Measurements from ENCODE around the gene WFIKKN1.

DNA sequence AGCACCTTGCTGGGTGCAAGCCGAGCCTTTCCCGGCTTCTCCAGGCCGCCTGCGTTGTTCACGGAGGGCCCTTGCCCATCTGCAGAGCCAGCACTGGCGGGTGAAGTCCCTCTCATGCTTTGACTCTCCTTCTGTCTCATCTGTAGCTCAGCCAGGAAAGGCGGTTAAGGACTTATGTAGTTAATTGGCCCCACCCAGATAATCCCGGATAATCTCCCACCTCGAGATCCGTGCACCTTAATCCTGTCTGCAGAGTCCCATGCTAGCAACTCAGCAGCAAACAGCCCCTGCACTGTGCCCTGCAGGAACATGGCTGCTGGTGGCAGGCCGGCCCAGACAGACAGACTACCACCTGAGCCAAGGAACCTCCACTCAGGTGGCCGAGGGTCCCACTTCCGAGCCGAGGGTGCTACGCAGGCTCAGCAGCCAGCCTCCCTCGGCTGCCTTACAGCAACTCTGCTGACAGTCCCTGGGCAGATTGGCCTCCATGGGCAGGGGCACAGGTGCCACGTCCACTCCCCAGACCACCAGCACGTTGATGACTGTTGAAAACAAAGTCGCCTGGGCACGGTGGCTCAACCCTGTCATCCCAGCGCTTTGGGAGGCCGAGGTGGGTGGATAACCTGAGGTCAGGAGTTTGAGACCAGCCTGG is 24.0 kb upstream of the WFIKKN1 start:
- TF ChIP-seq ZNF449 (tag by site-specific recombination; IDR thresholded peaks at IDR 0.05) (no peak), ZNF239 (tag by site-specific recombination; IDR thresholded peaks at IDR 0.05) (no peak), ZNF292 (tag by site-specific recombination; IDR thresholded peaks at IDR 0.05; ENCODE audit: borderline replicate concordance, low read depth) (no peak), CTCF (tag by site-specific recombination; IDR thresholded peaks at IDR 0.05) (no peak), ZNF76 (tag by site-specific recombination; IDR thresholded peaks at IDR 0.05; ENCODE audit: borderline replicate concordance, low read depth) (no peak), ZNF132 (tag by site-specific recombination; IDR thresholded peaks at IDR 0.05; ENCODE audit: borderline replicate concordance) (no peak), GLI4 (tag by site-specific recombination; IDR thresholded peaks at IDR 0.05) (no peak), YY1 (tag by site-specific recombination; IDR thresholded peaks at IDR 0.05) (no peak), PBX3 (CRISPR knock-in tag; IDR thresholded peaks at IDR 0.05) (no peak), ZNF544 (tag by site-specific recombination; IDR thresholded peaks at IDR 0.05) (no peak), ZNF121 (tag by site-specific recombination; IDR thresholded peaks at IDR 0.05) (no peak), ZNF571 (tag by site-specific recombination; IDR thresholded peaks at IDR 0.05) (no peak)
- TF ChIP-seq, protein P1, sequence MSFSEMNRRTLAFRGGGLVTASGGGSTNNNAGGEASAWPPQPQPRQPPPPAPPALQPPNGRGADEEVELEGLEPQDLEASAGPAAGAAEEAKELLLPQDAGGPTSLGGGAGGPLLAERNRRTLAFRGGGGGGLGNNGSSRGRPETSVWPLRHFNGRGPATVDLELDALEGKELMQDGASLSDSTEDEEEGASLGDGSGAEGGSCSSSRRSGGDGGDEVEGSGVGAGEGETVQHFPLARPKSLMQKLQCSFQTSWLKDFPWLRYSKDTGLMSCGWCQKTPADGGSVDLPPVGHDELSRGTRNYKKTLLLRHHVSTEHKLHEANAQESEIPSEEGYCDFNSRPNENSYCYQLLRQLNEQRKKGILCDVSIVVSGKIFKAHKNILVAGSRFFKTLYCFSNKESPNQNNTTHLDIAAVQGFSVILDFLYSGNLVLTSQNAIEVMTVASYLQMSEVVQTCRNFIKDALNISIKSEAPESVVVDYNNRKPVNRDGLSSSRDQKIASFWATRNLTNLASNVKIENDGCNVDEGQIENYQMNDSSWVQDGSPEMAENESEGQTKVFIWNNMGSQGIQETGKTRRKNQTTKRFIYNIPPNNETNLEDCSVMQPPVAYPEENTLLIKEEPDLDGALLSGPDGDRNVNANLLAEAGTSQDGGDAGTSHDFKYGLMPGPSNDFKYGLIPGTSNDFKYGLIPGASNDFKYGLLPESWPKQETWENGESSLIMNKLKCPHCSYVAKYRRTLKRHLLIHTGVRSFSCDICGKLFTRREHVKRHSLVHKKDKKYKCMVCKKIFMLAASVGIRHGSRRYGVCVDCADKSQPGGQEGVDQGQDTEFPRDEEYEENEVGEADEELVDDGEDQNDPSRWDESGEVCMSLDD (tag by site-specific recombination; IDR thresholded peaks at IDR 0.05): no peak

Measured in HEK293 (cell line).